Astrocyte of the cerebellum (primary cell): ENCODE data around the gene VPS33A.
"Not testable (repeated sequence)": the region's sequence is repeated elsewhere in the genome, so short reads cannot be mapped to it uniquely, and the experiment has no call there.

Experiments
- DNase-seq: peaks from one replicate; pipeline ENCODE4 v3.0.0-alpha.2; 2011; ENCODE audit warnings: low read depth
- H3K4me3 ChIP-seq: 2 replicates; pipeline ENCODE4 v1.5.1; 2011; ENCODE audit warnings: mild to moderate bottlenecking, low read depth, low read length, moderate library complexity
- in situ Hi-C: cut with HindIII; loops from 2 replicates; pipeline ENCODE4 v1.10.0; 2017; ENCODE audit warnings: low sequenced_read_pairs
- TF ChIP-seq, protein P1 (sequence below): IDR thresholded peaks from 2 replicates; pipeline ENCODE4 v1.5.1; 2012; ENCODE audit warnings: low read length, low read depth, moderate library complexity, mild to moderate bottlenecking; ENCODE audit errors: missing control alignments

The VPS33A gene

DNA sequence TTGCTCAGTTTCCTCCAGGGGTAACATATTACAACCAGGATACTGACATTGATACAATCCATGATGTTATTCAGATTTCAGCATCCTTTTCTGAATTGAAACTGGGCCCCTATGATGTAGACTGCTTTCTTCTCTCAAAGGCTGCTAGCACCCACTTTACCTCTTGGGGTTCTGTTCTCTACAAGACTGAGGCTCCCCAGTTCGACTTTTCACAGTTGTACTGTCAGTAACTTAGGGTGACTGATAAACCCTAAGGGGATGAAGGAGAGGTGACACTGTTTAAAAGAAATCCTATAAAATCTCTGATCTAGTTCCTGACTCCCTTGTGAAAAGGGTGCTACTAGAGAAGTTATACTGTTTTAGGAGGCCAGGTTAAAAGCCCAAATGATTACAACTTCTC, 818 bp downstream of the VPS33A start:
- in situ Hi-C loops: no loop called here
- DNase-seq: no peak
- TF ChIP-seq, protein P1, sequence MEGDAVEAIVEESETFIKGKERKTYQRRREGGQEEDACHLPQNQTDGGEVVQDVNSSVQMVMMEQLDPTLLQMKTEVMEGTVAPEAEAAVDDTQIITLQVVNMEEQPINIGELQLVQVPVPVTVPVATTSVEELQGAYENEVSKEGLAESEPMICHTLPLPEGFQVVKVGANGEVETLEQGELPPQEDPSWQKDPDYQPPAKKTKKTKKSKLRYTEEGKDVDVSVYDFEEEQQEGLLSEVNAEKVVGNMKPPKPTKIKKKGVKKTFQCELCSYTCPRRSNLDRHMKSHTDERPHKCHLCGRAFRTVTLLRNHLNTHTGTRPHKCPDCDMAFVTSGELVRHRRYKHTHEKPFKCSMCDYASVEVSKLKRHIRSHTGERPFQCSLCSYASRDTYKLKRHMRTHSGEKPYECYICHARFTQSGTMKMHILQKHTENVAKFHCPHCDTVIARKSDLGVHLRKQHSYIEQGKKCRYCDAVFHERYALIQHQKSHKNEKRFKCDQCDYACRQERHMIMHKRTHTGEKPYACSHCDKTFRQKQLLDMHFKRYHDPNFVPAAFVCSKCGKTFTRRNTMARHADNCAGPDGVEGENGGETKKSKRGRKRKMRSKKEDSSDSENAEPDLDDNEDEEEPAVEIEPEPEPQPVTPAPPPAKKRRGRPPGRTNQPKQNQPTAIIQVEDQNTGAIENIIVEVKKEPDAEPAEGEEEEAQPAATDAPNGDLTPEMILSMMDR: no peak
- H3K4me3 ChIP-seq: peak overlapping the region; percentile 98

DNA sequence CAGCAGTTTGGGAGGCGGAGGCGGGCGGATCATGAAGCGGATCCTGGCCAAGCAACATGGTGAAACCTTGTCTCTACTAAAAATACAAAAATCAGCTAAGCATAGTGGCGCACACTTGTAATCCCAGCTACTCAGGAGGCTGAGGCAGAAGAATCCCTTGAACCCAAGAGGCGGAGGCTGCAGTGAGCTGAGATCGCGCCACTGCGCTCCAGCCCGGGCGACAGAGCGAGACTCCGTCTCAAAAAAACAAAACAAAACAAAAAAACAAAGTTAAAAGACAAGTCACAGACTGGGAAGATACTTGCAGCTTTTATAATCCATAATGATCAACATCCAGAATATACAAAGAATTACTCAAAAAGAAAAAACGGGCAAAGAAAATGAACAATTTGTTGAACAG, 5.6 kb downstream of the VPS33A start:
- in situ Hi-C loops, H3K4me3 ChIP-seq, DNase-seq: not testable (repeated sequence)

DNA sequence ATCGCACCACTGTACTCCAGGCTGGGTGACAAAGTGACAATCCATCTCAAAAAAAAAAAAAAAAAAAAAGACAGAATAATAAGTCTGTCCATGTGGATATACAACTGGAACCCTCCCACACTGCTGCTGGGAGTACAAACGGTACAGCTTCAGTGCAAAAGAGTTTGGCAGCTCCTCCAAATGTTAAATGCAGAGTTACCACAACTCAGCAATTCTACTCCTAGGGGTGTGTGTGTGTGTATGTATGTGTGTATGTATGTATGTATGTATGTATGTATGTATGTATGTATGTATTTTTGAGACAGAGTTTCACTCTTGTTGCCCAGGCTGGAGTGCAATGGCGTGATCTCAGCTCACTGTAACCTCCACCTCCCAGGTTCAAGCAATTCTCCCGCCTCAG, 7.4 kb downstream of the VPS33A start:
- in situ Hi-C loops, H3K4me3 ChIP-seq, DNase-seq: not testable (repeated sequence)

DNA sequence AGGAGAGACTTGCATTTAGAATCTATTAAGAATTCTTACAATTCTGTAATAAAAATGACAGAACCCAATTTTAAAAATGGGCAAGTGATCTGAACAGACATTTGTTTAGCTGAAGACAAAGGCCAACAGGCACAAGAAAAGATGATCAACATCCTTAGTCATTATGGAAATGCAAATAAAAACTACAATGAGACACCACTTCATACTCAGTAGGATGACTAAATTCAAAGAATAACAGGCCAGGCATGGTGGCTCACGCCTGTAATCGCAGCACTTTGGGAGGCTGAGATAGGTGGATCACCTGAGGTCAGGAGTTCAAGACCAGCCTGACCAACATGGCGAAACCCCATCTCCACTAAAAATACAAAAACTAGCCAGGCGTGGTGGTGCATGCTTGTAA, 7.8 kb downstream of the VPS33A start:
- in situ Hi-C loops, DNase-seq, H3K4me3 ChIP-seq: not testable (repeated sequence)

DNA sequence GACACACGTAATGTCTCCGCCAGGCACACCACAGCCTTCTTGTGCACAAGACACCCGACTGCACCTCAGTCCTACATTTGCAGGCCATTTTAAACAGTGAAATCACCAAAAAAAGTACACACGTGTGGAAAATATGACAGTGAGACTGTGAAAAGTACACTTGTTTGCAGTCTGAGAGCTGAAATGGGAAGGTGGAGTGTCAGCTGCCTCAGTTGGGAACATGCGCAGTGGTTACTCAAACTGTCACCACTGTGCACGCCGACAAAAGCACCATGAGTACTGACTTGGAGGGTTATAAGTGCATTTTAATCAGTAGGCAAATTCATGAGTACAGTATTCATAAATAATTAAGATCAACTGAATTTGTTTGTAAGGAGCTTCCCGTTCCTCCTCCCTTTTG, 15.8 kb downstream of the VPS33A start:
- TF ChIP-seq, protein P1: no peak
- no peak overlapping the region for H3K4me3 ChIP-seq
- DNase-seq: no peak
- in situ Hi-C loops: no loop called here

DNA sequence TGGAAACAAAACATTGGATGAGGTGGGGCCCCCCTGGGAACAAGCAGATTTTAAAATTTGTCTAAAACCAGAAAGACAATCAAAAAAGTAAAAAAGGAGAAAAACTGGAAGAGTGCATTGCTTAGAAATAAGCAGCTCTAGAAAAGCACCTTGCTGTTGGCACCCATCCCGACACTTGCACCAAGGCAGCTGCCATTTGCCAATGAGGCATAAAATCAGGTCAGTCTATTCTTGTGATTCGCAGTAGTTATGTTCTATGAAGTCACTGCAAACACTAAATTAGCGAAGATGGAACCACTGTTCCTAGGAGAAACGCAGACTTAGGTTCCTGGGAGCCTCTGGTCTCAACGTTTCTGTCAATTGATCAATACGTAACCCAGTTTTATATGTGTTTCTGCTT, 16.2 kb downstream of the VPS33A start:
- no peak overlapping the region for H3K4me3 ChIP-seq
- TF ChIP-seq, protein P1: no peak
- no peak for DNase-seq
- in situ Hi-C loops: no loop called here

DNA sequence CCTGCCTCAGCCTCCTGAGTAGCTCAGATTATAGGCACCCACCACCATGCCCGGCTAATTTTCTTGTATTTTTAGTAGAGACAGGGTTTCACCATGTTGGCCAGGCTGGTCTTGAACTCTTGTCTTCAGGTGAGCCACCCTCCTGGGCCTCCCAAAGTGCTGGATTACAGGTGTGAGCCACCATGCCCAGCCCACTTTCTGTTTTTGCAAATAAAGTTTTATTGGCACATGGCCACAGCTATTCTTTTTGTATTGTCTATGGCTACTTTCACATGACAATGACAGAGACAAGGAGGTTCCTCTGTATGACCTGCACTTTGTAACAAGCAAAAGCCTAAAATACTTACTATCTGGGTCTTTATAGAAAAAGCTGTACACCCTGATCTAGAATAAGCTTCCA, 20.7 kb downstream of the VPS33A start:
- no peak for DNase-seq
- no peak overlapping the region for H3K4me3 ChIP-seq
- TF ChIP-seq, protein P1: no peak
- in situ Hi-C loops: no loop called here

DNA sequence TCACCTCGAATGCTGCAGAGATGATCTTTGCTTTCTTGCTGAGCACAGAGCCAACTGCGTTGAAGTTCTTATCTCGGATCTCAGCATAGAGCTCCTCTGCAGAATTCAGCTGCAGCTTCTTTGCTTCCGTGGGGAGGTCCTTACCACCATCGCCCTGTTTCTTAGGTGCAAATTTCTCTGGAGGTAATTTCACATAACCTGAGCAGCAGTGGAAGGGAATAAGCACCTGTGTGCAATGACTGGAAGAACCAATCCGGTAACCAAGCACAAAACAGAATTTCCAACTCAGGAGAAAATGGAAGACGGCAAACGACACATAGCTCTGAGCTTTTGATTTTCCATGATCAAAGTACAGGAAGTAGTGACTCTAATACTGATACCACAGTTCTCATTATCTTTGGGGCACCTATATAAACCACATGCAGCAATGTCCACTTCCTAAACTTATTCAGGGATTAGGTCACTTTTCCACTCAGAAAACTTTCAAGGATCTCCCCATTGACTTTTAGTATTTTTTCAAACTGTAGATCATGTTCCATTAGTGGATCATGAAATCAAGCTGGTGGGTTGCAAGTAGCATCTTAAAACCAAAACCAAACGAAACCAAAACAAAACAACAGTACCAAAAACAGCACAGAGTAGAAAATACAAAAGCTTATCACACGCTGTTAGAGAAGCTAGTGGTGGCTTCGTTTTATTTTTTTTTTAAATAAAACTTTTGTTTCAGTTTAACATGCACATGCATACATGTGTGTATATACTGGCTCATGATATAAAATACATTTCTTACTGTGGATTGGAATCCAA, 21.5 kb downstream of the VPS33A start:
- TF ChIP-seq, protein P1: no peak
- no peak overlapping the region for H3K4me3 ChIP-seq
- DNase-seq: no peak
- in situ Hi-C loops: no loop called here
